ENCODE data around the gene CAMK1D. TPM values are rescaled to one million over a fixed set of nuclear protein-coding genes. Genes with fewer than 3 reads are reported as not detected.

The CAMK1D gene
- total and polyA plus RNA-seq, 2 of the 8 experiments (the other 6 are each of a cell fraction or from before 2014, with no cell fraction given) = 3.5 to 10.6 TPM

- POLR2A ChIA-PET (ENCODE audit: partially characterized antibody) = no interaction called here
- Histone ChIP-seq H2AK5ac (ENCODE audit: low read depth, low read length) (no peak overlapping the region), H3K4me2 (ENCODE audit: insufficient read depth in 1 of 2, low read depth in 2 of 2, low read length in 2 of 2) (no peak overlapping the region), H3K4me3 (ENCODE audit: extremely low read depth in 1 of 4, insufficient read depth in 2 of 4, low read depth in 3 of 4, low read length in 4 of 4) (no peak overlapping the region), H2AFZ (ENCODE audit: low read length) (no peak overlapping the region), H2BK12ac (ENCODE audit: low read depth, low read length) (no peak overlapping the region), H4K91ac (replicated peaks; ENCODE audit: insufficient read length, low read length) (no peak overlapping the region), H3K9ac (replicated peaks in 1 of 4; ENCODE audit: extremely low read depth in 1 of 4, low read depth in 3 of 4, low read length in 3 of 4) (no peak overlapping the region), H2BK15ac (ENCODE audit: low read length) (no peak overlapping the region), H3K56ac (replicated peaks; ENCODE audit: insufficient read length, low read depth, low read length) (no peak overlapping the region), H3K36me3 (ENCODE audit: control insufficient read depth in 2 of 4, insufficient read depth in 4 of 4, low read length in 3 of 4) (no peaks in the 10 kb centered on the region), H3K4me1 (replicated peaks in 1 of 4; ENCODE audit: control insufficient read depth in 3 of 4, insufficient read depth in 4 of 4, low read length in 3 of 4) (no peaks in the 10 kb centered on the region), H4K8ac (ENCODE audit: extremely low read depth, insufficient read depth, low read length) (no peak overlapping the region), H2BK5ac (ENCODE audit: low read depth, low read length) (no peak overlapping the region), H3K27me3 (replicated peaks in 1 of 4; ENCODE audit: control insufficient read depth in 3 of 4, extremely low read depth in 1 of 4, insufficient read depth in 3 of 4, low read length in 3 of 4) (no peaks in the 10 kb centered on the region), H3K23ac (ENCODE audit: insufficient read length) (no peak overlapping the region), H3K23me2 (ENCODE audit: low read depth, low read length) (no peaks in the 10 kb centered on the region), H3K18ac (ENCODE audit: extremely low read depth, low read length) (no peak overlapping the region), H3K79me2 (ENCODE audit: control insufficient read depth in 1 of 2, insufficient read depth in 2 of 2, low read length in 2 of 2) (no peaks in the 10 kb centered on the region), H3K9me3 (ENCODE audit: insufficient read depth in 2 of 2, low read depth in 1 of 2, low read length in 1 of 2) (peaks cover 6 to 8% of the 10 kb centered on the region in 2 experiments; a peak in 1 of 4 replicates), H3K14ac (ENCODE audit: insufficient read length) (no peak overlapping the region), H3K79me1 (ENCODE audit: low read depth, low read length) (no peaks in the 10 kb centered on the region), H3K27ac (ENCODE audit: low read depth, low read length) (no peak overlapping the region), H3K4ac (replicated peaks; ENCODE audit: insufficient read length, low read depth, low read length) (no peak overlapping the region), H2BK20ac (ENCODE audit: low read length) (no peak overlapping the region), H4K20me1 (replicated peaks in 1 of 2; ENCODE audit: control insufficient read depth in 1 of 2, insufficient read depth in 2 of 2, low read length in 2 of 2) (no peaks in the 10 kb centered on the region), H2BK120ac (replicated peaks; ENCODE audit: low read depth, low read length) (no peak overlapping the region), H4K5ac (ENCODE audit: insufficient read length, low read depth, low read length) (no peak overlapping the region)
- WGBS, 2 experiments (ENCODE audit: extremely low coverage in 1 of 2, insufficient coverage in 1 of 2, insufficient read length in 1 of 2, insufficient replicate concordance in 2 of 2, low coverage in 1 of 2, low lambda C conversion rate in 2 of 2, missing lambda C conversion rate in 1 of 2) = 89% methylated on average over 17 of the region's 17 CpGs; no CpG with 5 or more reads in 1 of the 2 experiments
- no peak for DNase-seq (ENCODE audit: low read depth in 1 of 2, low spot score in 2 of 2)
- FAIRE-seq = no peak
- CTCF ChIA-PET (ENCODE audit: partially characterized antibody) = interaction anchor here (1.1 to 1.7 kb wide), 3 partner anchors 9 to 65 kb away, joined by 3 to 6 read pairs (median 3); no protein-coding TSS in a partner anchor
- TF ChIP-seq, protein P1, sequence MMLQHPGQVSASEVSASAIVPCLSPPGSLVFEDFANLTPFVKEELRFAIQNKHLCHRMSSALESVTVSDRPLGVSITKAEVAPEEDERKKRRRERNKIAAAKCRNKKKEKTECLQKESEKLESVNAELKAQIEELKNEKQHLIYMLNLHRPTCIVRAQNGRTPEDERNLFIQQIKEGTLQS (IDR thresholded peaks at IDR 0.05; ENCODE audit: insufficient read depth, low read depth, low read length) = no peak
- TF ChIP-seq POLR2AphosphoS5 (IDR thresholded peaks at IDR 0.05; ENCODE audit: low read depth, low read length) (no peak), CEBPB (IDR thresholded peaks at IDR 0.05; ENCODE audit: low read depth, low read length) (no peak), CTBP2 (IDR thresholded peaks at IDR 0.05; ENCODE audit: borderline replicate concordance, insufficient read depth, insufficient read length, low read length) (no peak), SRF (IDR thresholded peaks at IDR 0.05; ENCODE audit: low read depth, low read length) (no peak), YY1 (IDR thresholded peaks at IDR 0.05; ENCODE audit: low read depth, low read length) (no peak), POU5F1 (IDR thresholded peaks at IDR 0.05; ENCODE audit: low read depth, low read length) (no peak), ZNF274 (IDR thresholded peaks at IDR 0.05; ENCODE audit: borderline replicate concordance, extremely low read depth, low read length) (no peak), BRCA1 (IDR thresholded peaks at IDR 0.05; ENCODE audit: low read depth, low read length) (no peak), TAF7 (optimal IDR thresholded peaks at IDR 0.05; ENCODE audit: borderline replicate concordance, low read depth, low read length) (no peak), MAFK (IDR thresholded peaks at IDR 0.05; ENCODE audit: low read depth, low read length) (no peak), BACH1 (IDR thresholded peaks at IDR 0.05; ENCODE audit: low read length) (no peak), CHD2 (IDR thresholded peaks at IDR 0.05; ENCODE audit: low read length) (no peak)
These were observed 241.6 kb downstream of the CAMK1D start for GRCh38 chr10:12590675-12591659.

Data from H1 (cell line).